Smooth muscle cell of the brain vasculature (primary cell): ENCODE data around the gene CMIP.

ENCODE experiments used
- DNase-seq: peaks from one replicate; pipeline ENCODE4 v3.0.0-alpha.2; 2012; ENCODE audit warnings: low read depth, low spot score

Gene CMIP

GRCh38 chr16:81624403-81624759 lies 179.8 kb downstream of the CMIP start:
- no peak for DNase-seq

DNA sequence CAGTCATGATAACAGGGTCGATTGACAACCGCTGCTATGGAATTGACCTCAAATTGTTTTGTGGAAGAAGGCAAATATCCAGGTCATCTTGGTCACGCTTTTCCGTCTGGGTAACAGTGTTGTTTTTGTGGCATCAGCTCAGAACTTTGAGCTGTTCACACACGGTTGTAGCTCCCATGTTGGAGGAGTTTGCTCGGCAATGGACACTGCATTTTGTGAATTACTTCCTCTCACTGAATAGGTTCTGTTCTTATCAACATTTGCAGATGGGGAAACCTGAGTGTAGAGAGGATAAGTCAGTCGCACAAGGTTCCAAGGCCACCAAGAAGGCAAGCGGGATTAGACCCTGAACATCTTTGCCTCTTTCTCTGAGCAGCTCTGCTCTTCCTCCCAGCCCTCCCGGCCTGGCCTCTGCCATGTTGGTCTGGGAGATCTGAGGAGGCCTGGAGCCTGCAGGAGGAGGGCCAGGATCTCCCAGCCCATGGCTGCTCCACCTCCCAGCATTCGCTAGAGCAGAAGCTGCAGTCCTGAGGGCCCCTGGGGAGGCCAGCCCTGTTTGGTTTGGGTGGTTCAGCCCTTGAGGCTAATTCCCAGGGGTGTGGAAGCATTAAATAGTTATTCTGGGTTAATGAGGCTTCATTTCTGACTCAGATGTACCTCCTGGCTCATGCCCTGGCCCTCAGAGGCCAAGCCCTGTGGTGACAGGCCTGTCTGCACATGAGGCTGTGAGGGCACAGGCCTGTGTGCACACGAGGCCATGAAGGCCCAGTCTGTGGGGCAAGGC lies 180.3 kb downstream of the CMIP start:
- no peak for DNase-seq

DNA sequence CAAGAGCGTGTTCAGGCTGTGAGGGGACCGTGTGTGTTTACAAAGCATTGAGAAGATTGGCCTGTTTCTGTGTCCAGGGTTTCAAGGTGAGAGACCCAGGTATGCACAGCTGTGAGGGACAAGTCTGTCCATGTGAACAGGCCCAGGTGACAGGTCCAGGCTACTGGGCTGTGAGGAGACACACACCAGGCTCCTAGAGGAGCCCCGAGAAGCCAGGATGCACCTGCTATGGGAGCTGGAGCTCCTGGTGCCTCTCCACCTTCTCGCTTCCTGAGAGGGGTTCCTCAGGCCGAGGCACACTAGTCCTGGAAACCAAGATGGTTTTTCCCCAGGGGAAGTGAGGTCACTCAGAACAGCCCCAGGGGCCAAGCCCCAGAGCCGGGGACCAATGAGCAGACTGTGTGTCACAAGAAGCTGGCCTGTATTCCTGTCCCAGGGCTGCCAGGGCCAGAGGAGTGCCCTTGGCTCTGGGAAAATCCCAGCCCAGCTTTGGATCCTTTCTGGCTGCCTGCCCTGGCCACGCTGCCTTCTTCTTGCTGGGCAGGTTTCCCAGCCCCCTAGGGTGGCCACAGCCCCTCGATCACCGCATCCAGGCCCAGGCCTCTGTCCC lies 181.0 kb downstream of the CMIP start:
- DNase-seq = no peak

DNA sequence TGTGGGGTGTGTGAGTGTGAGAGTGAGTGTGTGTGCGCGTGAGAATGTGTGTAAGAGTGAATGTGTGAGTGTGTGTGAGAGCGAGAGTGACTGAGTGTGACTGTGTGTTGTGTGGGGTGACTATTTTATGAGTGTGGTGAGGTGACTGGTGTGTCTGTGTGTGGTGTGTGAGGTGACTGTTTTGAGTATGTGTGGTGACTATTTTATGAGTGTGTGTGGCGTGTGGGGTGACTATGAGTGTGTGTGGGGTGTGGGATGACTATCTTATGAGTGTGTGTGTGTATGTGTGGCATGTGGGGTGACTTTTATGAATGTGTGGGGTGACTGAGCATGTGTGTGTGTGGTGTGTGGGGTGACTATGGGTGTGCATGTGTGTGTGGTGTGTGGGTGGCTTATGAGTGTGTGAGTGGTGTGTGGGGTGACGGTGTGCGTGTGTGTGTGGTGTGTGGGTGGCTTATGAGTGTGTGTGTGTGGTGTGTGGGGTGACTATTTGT lies 181.6 kb downstream of the CMIP start:
- no peak for DNase-seq

- DNase-seq = no peak
Observed at GRCh38 chr16:81627024-81627423, 182.4 kb downstream of the CMIP start.

DNA sequence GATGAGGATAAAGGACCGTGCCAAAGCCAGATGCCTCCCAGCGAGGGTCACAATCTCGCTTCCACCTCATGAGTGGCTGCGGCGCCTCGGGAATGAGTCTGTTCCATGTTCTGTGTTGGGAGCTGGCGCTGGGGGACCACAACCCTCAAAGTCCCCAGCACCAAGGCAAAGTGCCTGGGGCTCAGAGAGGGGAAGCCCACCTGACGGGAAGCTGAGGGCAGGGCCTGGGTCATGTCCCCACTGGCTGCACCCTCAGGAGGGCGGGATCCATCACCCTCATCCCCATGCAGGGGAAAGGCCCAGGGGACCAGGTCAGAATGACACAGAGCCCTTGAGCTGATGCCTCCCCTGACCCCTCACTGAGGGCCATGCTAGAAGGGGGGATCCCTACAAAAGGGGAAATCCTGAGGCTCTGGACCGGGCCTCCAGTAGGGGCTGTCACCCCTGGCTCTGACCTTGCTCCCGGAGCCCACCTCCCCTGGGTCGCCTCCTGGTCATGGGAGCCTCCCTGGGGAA lies 183.2 kb downstream of the CMIP start:
- DNase-seq = no peak

DNA sequence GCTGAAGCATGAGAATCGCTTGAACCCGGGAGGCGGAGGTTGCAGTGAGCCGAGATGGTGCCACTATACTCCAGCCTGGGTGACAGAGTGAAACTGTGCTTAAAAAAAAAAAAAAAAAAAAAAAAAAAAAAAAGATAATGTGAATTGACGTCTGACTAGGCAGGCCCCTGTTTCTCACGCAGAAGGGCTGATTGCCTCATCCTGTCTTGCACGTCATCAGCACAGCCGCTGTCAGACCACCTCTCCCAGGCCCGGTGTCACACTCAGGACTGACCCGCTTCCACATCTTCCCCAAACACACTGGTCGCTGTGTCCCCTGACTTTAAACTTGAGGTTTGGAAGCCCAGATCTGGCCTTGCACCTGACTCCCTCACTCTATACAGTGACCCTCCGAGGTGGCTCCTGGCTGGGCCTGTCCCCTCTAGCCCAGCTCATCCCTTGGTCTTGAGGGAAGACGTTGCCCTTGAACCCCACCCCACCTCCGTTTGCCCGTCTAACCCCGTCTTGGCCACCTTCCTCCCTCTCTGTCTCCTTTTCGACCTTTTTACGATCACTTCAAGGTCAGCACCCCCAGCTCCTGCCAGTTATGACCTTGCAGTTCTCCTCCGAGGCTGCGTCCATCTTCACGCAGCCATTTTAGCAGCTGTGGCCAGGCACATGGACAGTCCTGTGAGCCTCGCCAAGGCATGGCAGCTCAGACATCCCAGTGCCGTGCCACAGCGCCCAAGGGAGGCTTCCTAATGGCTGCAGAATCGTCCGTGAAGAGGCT lies 184.6 kb downstream of the CMIP start:
- DNase-seq = no peak

DNA sequence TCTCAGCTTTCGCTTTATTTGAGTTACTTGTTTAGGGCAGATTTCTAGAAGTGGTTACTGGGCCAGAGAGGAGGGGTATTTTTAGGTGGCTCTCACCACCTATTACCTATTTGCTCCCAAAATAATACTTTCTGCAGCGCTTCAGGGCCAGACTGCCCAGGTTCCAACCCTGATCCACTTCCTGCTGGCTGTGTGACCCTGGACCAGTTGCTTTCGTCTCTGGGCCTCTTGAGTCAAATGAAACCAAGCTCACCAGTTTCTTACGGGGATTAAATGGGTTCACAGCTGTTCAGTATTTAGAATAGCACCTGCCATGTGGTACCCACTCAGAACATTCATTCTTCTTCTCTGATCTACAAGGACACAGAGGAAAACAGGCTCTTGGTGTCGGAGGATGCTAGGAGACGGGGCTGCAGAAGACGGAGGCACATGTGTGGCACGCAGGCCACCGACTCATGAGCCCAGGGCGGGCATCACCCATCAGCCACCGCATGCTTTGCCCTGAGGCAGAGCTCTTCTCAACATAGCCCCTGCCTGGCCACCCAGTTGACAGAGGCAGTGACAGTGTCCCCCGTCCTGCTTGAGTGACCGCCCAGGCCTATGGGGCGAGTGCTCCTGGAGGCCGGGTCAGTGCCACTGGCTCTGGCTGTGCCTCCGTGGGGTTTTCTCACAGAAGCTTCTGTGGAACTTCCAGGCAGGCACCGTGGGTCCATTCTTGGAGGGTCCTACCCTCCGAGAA lies 185.5 kb downstream of the CMIP start:
- no peak for DNase-seq

- DNase-seq = no peak
Observed at GRCh38 chr16:81630635-81631031, 186.0 kb downstream of the CMIP start.

DNA sequence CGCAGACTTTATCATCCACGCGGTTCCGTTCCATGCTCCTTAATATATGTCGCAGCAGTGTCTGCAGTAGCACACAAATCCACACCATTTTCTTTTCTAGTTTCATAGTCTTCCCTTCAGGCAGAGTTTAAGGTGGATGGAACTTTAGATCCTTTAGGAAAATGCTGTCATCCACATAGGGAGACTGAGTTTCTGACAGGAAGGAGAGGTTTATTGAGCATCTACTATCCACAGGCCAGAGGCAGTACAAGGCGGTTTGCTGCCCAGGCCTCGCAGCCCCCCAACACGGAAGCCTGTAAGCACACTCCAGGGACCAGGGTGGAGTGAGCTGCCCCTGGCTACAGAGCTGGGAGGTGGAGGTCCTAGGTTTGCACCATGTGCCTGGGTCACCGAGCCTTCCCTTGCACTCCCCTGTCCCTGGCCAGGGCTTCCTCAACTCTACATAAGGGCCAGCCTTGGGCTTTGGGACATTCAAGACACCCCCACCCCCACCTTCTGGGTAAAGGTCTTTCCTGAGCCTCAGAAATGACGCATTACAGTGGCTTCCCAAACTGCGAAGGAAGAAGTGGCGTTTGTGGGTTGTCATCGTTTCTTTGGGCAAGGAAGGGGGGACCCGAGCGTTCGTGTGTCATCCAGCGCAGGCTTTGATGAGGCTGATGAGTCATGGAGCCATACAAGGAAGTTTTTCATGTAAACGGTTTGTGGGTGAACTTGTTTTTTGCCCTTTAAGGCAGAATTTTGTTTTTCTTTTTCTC lies 188.0 kb downstream of the CMIP start:
- DNase-seq = no peak

DNA sequence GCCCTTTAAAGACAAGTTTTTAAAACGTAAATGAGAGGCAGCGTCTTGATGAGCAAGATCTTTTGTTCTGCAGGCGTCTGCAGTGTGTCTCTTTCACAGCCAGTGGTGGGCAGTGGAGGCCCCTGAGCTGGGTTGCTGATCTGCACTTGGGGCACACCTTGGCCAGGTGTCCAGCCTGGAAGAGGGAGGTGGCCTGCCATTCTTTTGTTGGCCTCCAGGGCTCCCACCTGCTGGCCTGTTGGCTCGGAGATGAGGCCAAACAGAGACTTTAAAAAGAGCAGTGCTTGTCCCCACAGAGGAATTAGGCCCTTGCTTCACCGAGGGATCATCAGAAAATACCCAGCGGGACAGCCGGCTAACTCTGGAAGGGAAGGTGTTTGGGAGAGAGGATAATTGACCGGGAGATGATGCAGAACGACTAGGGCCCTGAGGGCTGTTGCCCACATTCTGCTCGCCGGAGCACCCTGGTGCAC lies 188.6 kb downstream of the CMIP start:
- no peak for DNase-seq

DNA sequence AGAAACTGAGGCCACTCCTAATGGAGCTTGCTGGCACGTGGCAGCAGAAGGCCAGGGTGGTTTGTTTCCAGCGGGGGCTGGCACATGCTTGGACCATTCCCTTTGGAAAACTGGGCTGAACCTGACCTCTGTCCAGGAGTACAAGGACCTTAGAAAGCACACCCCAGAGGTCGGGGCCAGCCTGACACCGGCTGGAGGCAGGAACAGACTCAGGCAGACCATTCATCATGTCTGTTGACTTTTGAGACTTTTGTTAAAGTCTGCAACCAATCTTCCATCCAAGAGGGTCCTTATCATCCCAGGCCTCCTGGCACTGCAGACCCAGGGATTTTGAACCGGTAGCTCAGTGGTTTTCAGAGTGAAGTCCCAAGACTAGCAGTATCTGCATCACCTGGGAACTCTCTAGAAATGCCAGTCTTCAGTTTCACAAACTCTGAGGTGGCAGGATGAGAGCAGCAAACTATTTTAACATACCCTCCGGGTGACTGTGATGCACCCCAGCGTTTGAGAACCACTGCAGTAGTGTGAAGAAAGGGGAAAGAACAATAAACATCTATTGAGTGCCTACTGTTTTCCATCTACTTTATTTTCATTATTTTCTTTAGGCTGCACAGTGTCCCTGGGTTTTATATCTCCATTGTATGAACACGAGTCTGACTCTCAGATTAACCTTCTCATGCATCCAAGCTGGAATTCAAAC lies 189.2 kb downstream of the CMIP start:
- no peak for DNase-seq

DNA sequence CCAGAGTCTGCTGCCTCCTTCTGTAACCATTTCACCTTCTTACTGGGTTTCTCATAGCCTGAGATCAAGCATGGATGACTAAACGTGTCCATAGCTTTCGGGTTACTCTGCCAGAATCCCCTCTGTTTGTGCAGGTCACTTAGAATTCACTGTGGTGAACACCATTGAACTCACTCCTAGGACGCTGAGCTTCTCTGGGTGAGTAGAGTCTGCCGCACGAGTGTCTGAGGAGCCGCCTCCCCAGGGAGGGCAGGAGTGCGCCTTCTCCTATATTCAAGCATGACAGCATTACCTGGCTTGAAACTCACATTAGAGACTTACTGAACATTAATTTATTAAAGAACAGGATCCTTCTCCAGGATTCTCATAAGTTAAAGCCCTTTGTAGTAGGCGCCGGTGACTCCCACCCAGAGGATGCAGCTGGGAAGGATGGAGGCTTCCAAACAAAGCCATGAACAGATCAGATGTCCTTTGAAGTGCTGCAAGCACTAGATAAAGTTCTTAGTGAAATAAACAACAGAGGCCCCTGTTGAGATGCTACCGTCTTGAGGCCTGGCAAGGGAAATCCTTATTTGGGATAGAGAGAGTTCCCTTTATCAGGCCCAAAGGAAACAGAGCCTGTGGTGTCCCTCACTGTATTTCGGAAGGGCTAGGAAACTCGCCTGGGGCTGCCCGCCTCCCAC lies 189.9 kb downstream of the CMIP start:
- DNase-seq = peak; percentile 55

DNA sequence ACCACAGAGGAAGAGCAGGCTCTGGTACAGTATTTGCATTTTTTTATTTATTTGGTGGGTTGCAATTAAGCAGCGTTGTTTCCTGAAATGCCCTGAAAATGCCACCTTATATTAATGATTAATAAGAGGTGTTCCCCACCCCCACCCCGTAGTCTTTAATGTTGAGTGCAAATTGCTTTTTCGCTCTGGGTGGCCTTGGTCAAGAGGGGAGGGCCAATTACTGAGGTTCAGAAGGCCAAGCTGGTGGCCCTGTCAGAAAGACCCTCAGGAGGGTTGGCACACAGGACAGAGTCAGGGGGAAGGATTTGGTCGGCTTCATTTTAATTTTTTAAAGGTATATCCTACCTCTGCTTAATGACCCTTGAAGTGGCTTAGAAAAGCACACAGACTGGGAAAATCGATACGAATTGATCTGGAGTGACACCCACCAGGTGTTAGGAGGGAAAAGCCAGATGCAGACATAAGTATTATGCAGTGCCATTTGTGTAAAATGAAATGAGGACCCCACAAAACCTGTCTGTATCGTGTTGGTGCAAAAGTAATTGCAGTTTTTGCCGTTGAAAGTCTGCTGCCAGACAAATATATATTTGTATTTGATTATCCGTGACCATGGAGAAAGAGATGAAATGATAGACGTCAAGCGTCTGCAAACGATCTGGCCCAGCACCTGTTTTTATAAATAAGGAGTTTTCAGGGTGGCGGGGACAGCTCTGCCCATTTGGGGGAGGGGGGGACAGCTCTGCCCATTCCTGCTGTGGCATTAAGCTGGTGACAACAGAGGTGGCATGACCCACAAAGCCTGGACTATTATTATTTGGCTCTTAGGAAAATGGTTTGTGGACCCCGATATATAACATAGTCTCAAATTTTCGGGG lies 190.7 kb downstream of the CMIP start:
- DNase-seq = no peak

DNA sequence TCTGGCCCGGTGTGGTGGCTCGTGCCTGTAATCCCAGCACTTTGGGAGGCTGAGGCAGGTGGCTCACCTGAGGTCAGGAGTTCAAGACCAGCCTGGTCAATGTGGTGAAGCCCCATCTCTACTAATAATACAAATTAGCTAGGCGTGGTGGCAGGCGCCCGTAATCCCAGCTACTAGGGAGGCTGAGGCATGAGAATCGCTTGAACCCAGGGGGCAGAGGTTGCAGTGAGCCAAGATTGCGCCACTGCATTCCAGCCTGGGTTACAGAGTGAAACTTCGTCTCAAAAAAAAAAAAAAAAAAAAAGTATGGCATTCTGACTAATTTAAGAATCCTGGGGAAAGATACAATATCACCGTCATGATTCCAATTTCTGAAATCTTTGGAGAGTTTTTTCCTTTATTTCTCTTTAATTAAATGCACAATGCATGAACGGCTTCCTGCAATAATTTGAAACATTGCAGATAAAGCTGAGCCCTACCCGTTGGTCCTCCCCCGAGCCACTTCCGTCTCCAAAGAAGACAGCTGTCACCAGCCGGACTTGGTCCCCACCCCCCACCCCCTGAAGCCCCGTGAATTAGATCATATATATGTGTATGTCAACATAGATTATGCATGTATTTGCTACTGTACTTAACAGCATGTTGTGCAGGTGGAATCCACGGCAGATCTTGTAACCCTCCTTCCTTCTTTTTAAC lies 191.8 kb downstream of the CMIP start:
- DNase-seq = no peak

GRCh38 chr16:81637336-81638235 lies 193.0 kb downstream of the CMIP start:
- DNase-seq = no peak
